Fibroblast of upper back skin (primary cell): ENCODE measurements around the gene EVX1.

Experiments used
- DNase-seq: peaks from one replicate; pipeline ENCODE4 v3.0.0-alpha.2; 2013

EVX1 gene

GRCh38 chr7:27235387-27236311 lies 7.0 kb upstream of the EVX1 start:
- no peak for DNase-seq

- peak; percentile 23 for DNase-seq
These were observed 4.8 kb upstream of the EVX1 start for GRCh38 chr7:27237735-27238334.

- no peak for DNase-seq
These were observed 3.6 kb upstream of the EVX1 start for GRCh38 chr7:27238979-27239386.

- DNase-seq: no peak
These were observed 3.1 kb upstream of the EVX1 start for GRCh38 chr7:27239387-27240014.

- no peak for DNase-seq
These were observed 2.4 kb upstream of the EVX1 start for GRCh38 chr7:27240015-27240731.

GRCh38 chr7:27241189-27242056 lies 1.2 kb upstream of the EVX1 start:
- DNase-seq: no peak

- DNase-seq: no peak
These were observed 448 bp upstream of the EVX1 start for GRCh38 chr7:27242154-27242553.

- DNase-seq: no peak
These were observed 950 bp downstream of the EVX1 start for GRCh38 chr7:27243340-27244163.

- no peak for DNase-seq
These were observed 2.0 kb downstream of the EVX1 start for GRCh38 chr7:27244488-27245123.

GRCh38 chr7:27245124-27245797 lies 2.7 kb downstream of the EVX1 start:
- no peak for DNase-seq

GRCh38 chr7:27245798-27246691 lies 3.4 kb downstream of the EVX1 start:
- DNase-seq: no peak

GRCh38 chr7:27247000-27247399 lies 4.4 kb downstream of the EVX1 start:
- DNase-seq: no peak

GRCh38 chr7:27247452-27248426 lies 5.1 kb downstream of the EVX1 start:
- no peak for DNase-seq

- no peak for DNase-seq
These were observed 5.8 kb downstream of the EVX1 start for GRCh38 chr7:27248427-27248806.

- peak; percentile 35 for DNase-seq
These were observed 6.5 kb downstream of the EVX1 start for GRCh38 chr7:27248911-27249723.

- no peak for DNase-seq
These were observed 7.3 kb downstream of the EVX1 start for GRCh38 chr7:27249724-27250556.
